Natural killer cell (primary cell): ENCODE measurements around the gene MCF2L. TPM values are rescaled to one million over a fixed set of nuclear protein-coding genes. Genes with fewer than 3 reads are reported as not detected.

Source experiments
- ATAC-seq, 3 donors: fragments of 150-1000 bp in 2 of 3; fragments of 200-7000 bp in 1 of 3; cut with Tn5 transposase; 1 replicate in 1 of 3; 2 replicates in 2 of 3; pipeline ENCODE4 v1.10.0; 2021; ENCODE audit warnings: mild to moderate bottlenecking in 2 of 3, moderate library complexity in 2 of 3
- DNase-seq, 2 donors: peaks; one replicate each; pipeline versions ENCODE4 v3.0.0 to v3.0.0-alpha.2; 2013 to 2021; ENCODE audit warnings: mixed read lengths in 1 of 2
- H3K27ac ChIP-seq: one replicate; pipeline ENCODE4 v1.5.1; 2013; ENCODE audit warnings: mild to moderate bottlenecking, low read length
- H3K27me3 ChIP-seq: one replicate; pipeline ENCODE4 v1.6.1; 2013; ENCODE audit warnings: low read length; ENCODE audit not compliant: control insufficient read depth, insufficient read depth
- H3K36me3 ChIP-seq: one replicate; pipeline ENCODE4 v1.6.1; 2013; ENCODE audit warnings: low read length; ENCODE audit not compliant: control insufficient read depth, insufficient read depth
- H3K4me1 ChIP-seq: one replicate; pipeline ENCODE4 v1.6.1; 2013; ENCODE audit warnings: low read length; ENCODE audit not compliant: control insufficient read depth, insufficient read depth
- H3K4me3 ChIP-seq: one replicate; pipeline ENCODE4 v1.5.1; 2013; ENCODE audit warnings: low read length
- H3K9me3 ChIP-seq: one replicate; pipeline ENCODE4 v1.6.1; 2013; ENCODE audit warnings: low read length; ENCODE audit not compliant: control insufficient read depth, insufficient read depth
- H3K27ac Mint-ChIP-seq, 2 donors: one replicate each; pipeline ENCODE4 v1.8.0; 2022; ENCODE audit warnings: mild to moderate bottlenecking in 2 of 2, mixed read lengths in 2 of 2, moderate library complexity in 1 of 2
- H3K27me3 Mint-ChIP-seq, 2 donors: one replicate each; pipeline ENCODE4 v1.8.0; 2022; ENCODE audit warnings: low read depth in 2 of 2, mixed read lengths in 2 of 2
- H3K36me3 Mint-ChIP-seq: one replicate; pipeline ENCODE4 v1.8.0; 2022; ENCODE audit warnings: mixed read lengths
- H3K4me1 Mint-ChIP-seq, 2 donors: one replicate each; pipeline ENCODE4 v1.8.0; 2022; ENCODE audit warnings: mixed read lengths in 2 of 2
- H3K4me3 Mint-ChIP-seq: one replicate; pipeline ENCODE4 v1.8.0; 2022; ENCODE audit warnings: mild to moderate bottlenecking, moderate library complexity, mixed read lengths
- H3K9me3 Mint-ChIP-seq, 2 donors: one replicate each; pipeline ENCODE4 v1.8.0; 2022; ENCODE audit warnings: mixed read lengths in 2 of 2
- WGBS: methylation state at CpG from one replicate; pipeline ENCODE4 v1.1.7; 2013; ENCODE audit warnings: missing lambda C conversion rate; ENCODE audit not compliant: insufficient coverage; 5-methylcytosine and 5-hydroxymethylcytosine counted together
- intact Hi-C: fragments of 100-400 bp; cut with micrococcal nuclease; formaldehyde crosslinking; loops from one replicate; pipeline ENCODE4 v1.14.2; 2022
- total RNA-seq, 4 donors: library from RNA; stranded (reverse); fragments of 120-200 nt in 1 of 4; gene quantifications; one replicate each; pipeline versions ENCODE4 v1.2.3 to v1.2.4, GENCODE V29; 2013 to 2022
- TF ChIP-seq, protein P1 (sequence below): fragments of 200-600 bp; IDR thresholded peaks from one replicate; pipeline ENCODE4 v1.8.0; 2022; ENCODE audit warnings: antibody characterized with exemption

MCF2L gene
- total RNA-seq, 3 donors from 2014 or later (not counting 1 experiment from before 2014, with no cell fraction given) = 1.7 to 3.0 (median 3.0) TPM

DNA sequence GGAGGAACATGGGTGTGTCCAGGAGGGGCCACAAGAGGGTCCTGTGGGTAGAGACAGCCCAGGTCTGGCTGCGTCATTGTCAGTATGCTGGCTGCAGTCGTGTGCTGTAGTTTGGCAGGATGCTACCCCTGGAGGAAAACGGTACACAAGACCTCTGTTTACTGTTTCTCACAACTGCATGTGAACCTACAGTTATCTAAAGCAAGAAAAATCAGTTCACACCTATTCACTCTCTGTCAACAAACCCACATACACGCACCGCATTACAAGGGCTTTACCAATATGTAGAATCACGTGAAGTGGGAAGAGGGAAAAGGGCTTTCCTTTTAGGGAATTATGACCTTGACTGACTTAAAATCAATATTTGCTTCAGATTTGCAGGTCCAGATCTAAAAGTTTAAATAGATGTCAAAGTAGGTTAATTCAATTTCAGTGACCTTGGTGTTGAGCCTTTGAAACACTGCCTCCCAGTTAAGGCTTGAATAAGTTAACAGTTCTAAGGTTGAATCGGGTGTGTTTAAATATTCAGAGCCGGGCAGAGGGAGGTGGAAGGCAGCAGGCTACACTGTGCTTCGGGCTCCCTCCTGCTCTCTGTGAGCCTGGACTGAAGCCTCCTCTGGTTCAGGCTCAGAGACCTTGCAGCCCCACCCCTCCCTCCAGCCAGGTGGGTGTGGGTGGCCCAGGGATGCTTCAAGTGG is 17.2 kb upstream of the MCF2L start:
- DNase-seq = no peak
- WGBS = 90% methylated on average over 9 of the region's 9 CpGs
- H3K27me3 ChIP-seq = no peaks in the 10 kb centered on the region

DNA sequence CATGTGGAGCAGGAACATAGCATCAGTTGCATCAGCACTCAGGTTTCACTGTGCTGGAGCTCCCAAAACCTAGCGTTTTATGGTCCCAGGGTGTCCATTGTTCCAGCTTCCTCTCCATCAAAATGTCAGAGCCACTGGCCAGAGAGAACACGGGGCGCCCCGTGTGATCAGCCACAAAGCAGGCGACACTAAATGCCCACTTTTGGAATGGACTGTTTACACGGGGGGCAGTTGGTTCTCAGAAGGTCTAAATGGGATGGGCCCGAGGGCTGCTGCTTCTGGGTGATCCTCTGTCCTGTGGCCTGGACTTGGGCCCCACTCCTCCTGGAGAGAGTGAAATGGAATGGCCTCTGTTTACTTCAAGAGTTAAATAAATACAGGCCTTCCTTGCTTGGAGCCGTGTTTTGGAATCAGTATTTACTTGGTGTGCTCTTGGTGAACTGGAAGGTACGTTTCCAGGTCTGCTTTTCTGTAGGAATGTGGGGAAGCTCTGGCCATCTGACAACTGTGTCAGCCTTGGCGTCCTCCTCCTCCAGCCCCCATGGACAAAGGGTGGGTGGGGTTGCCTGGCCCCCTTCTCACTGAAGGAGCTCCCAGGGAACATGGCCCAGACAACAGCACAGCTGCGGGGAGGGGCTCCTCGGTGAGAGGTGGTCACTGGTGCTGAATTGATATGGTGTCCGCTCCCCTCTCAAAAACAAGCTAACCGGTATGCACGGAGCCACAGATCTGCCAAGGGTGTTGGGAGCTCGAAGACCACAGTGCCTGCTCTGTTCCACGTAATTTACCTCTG is 16.1 kb upstream of the MCF2L start:
- 81% methylated on average over 17 of the region's 17 CpGs for WGBS
- no peaks in the 10 kb centered on the region for H3K4me1 Mint-ChIP-seq
- TF ChIP-seq, protein P1, sequence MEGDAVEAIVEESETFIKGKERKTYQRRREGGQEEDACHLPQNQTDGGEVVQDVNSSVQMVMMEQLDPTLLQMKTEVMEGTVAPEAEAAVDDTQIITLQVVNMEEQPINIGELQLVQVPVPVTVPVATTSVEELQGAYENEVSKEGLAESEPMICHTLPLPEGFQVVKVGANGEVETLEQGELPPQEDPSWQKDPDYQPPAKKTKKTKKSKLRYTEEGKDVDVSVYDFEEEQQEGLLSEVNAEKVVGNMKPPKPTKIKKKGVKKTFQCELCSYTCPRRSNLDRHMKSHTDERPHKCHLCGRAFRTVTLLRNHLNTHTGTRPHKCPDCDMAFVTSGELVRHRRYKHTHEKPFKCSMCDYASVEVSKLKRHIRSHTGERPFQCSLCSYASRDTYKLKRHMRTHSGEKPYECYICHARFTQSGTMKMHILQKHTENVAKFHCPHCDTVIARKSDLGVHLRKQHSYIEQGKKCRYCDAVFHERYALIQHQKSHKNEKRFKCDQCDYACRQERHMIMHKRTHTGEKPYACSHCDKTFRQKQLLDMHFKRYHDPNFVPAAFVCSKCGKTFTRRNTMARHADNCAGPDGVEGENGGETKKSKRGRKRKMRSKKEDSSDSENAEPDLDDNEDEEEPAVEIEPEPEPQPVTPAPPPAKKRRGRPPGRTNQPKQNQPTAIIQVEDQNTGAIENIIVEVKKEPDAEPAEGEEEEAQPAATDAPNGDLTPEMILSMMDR = no peak
- H3K36me3 Mint-ChIP-seq = no peaks in the 10 kb centered on the region
- ATAC-seq (no peak), DNase-seq (no peak)
- H3K9me3 ChIP-seq = no peaks in the 10 kb centered on the region
- H3K27ac ChIP-seq = no peak overlapping the region
- H3K4me1 ChIP-seq = no peaks in the 10 kb centered on the region
- no peak overlapping the region for H3K4me3 ChIP-seq
- H3K27ac Mint-ChIP-seq = no peak overlapping the region
- no peaks in the 10 kb centered on the region for H3K9me3 Mint-ChIP-seq
- no peaks in the 10 kb centered on the region for H3K27me3 ChIP-seq
- intact Hi-C loops = no loop called here
- peaks cover 18 to 30% of the 10 kb centered on the region in 2 donors for H3K27me3 Mint-ChIP-seq
- H3K36me3 ChIP-seq = no peaks in the 10 kb centered on the region
- H3K4me3 Mint-ChIP-seq = no peak overlapping the region

More for the DNA sequence above, 17.2 kb upstream of the MCF2L start:
- Mint-ChIP-seq H3K27ac (no peak overlapping the region), H3K4me3 (no peak overlapping the region), H3K27me3 (peaks cover 18 to 30% of the 10 kb centered on the region in 2 donors), H3K36me3 (no peaks in the 10 kb centered on the region), H3K4me1 (no peaks in the 10 kb centered on the region), H3K9me3 (no peaks in the 10 kb centered on the region)
- H3K4me3 ChIP-seq = no peak overlapping the region
- no peaks in the 10 kb centered on the region for H3K36me3 ChIP-seq
- ATAC-seq = no peak
- H3K4me1 ChIP-seq = no peaks in the 10 kb centered on the region
- H3K9me3 ChIP-seq = no peaks in the 10 kb centered on the region
- no peak overlapping the region for H3K27ac ChIP-seq
- TF ChIP-seq, protein P1 = no peak
- intact Hi-C loops = no loop called here

DNA sequence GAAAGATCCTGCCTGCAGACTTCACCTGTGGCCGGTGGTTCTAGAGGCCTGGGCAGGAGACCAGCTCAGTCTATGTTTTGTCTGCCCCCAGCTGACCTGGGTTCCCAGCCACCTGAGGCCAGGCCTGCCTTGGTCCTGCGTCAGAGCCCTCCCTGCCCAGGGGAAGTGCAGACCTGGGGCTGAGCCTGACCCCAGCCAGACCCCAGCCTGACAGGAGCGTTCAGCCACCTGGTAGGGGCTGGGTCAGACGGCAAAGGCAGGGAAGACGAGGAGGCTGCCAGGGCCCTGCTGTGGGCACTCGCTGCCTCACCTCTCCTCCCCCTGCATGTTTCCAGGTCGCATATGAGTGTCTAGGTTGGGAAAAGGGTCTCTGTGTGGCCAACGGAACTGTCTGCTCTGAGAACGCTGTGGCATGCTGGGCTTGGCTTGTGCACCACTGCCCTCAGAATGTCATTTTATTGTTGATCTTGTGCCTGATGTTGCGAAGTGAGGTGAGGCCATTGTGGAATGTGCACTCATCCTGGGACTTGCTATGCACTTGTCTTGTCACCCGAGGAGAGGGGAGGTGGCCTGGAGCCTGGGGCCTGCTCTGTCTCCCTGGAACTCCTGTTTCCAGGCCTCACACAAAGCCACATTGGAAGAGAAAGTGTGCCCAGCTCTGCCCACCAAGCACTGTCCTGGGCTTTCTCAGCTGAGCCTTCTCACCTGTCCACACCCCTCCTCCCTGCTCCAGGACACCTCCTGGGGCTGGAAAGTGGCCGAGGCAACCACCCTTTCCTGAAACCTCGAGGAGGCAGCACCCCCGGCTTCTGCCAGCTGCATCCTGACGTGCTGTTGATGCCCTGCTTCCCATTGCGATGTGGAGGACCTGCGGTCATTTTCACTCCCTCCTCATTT is 15.2 kb upstream of the MCF2L start:
- Histone ChIP-seq H3K4me1 (no peaks in the 10 kb centered on the region), H3K27me3 (no peaks in the 10 kb centered on the region), H3K36me3 (no peaks in the 10 kb centered on the region), H3K4me3 (no peak overlapping the region), H3K9me3 (no peaks in the 10 kb centered on the region), H3K27ac (no peak overlapping the region)
- DNase-seq (no peak), ATAC-seq (no peak)
- Mint-ChIP-seq H3K9me3 (no peaks in the 10 kb centered on the region), H3K27me3 (peaks cover 14 to 30% of the 10 kb centered on the region in 2 donors), H3K4me1 (no peaks in the 10 kb centered on the region), H3K36me3 (no peaks in the 10 kb centered on the region), H3K4me3 (no peak overlapping the region), H3K27ac (no peak overlapping the region)
- WGBS = 80% methylated on average over 16 of the region's 17 CpGs
- TF ChIP-seq, protein P1 = no peak
- intact Hi-C loops = no loop called here
